ENCODE data around the gene PPP2R2C.

The PPP2R2C gene

DNA sequence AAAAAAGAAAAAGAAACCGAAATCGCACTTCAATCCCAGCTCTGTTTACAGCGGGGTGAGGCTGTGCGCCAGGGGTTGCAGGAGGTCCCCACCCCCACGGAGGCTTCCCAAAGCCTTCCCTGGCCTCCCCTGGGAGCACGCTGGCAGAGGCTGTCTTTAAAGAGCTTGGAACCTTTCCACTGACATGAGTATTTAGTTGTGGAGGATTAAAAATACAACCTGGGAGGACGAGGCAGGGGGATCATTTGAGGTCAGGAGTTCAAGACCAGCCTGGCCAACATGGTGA lies 69.1 kb downstream of the PPP2R2C start:
- H3K4me3 ChIP-seq (ENCODE audit: low read depth in 1 of 2, low read length in 2 of 2): no peak overlapping the region

DNA sequence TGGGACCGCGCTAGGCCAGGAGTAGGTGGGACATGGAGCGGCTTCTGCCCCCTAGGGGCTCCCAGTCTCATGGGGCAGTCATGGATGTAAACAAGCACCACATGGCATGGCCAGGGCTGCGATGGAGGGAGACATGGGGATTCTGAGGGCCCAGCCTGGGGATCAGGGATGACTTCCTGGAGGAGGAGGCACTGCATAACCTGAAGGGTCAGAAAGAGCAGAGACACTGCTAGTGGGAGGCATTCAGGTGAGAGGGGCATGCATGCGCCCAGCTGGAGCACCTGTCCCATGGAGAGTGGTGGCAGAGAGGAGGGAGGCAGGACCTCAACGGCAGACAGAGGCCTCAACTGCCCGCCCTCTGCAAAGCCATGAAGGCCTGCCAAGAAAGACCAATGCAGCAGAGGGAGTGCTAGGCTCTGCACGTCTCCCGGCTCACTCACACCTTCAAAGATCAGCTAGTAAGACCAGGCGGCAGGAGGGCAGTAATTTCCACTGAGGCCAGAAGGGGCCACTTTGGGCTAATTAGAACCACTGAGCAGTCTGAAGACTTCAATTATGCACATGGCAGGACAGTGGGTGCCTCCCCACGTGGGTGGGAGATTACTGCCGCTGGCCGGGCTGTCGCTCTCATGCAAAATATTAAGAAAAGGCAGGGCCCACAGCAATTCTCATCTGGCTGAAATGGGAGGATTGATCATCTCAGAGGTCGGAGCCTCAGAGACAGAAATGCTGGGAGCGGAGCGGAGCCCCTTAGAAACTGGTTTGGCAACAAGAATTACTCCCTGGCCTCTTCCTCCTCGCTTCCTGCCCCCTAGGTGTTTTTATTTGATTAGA lies 69.6 kb downstream of the PPP2R2C start:
- Histone ChIP-seq H3K27ac (ENCODE audit: low read depth, low read length) (no peak overlapping the region), H3K4me1 (ENCODE audit: control insufficient read depth in 1 of 2, insufficient read depth in 2 of 2, low read length in 2 of 2) (no peaks in the 10 kb centered on the region), H3K36me3 (ENCODE audit: control insufficient read depth in 1 of 2, insufficient read depth in 2 of 2, low read length in 2 of 2) (no peaks in the 10 kb centered on the region), H3K9ac (ENCODE audit: low read depth in 1 of 2, low read length in 2 of 2) (no peak overlapping the region), H3K9me3 (ENCODE audit: control insufficient read depth in 1 of 2, low read length in 2 of 2) (no peaks in the 10 kb centered on the region), H3K27me3 (ENCODE audit: control insufficient read depth in 1 of 2, insufficient read depth in 2 of 2, low read length in 2 of 2) (peaks cover 10 to 12% of the 10 kb centered on the region in 2 donors), H3K4me3 (ENCODE audit: low read depth in 1 of 2, low read length in 2 of 2) (no peak overlapping the region)

More for the DNA sequence above, 69.1 kb downstream of the PPP2R2C start:
- Histone ChIP-seq H3K9ac (ENCODE audit: low read depth in 1 of 2, low read length in 2 of 2) (no peak overlapping the region), H3K36me3 (ENCODE audit: control insufficient read depth in 1 of 2, insufficient read depth in 2 of 2, low read length in 2 of 2) (no peaks in the 10 kb centered on the region), H3K27ac (ENCODE audit: low read depth, low read length) (no peak overlapping the region), H3K27me3 (ENCODE audit: control insufficient read depth in 1 of 2, insufficient read depth in 2 of 2, low read length in 2 of 2) (peaks cover 10 to 12% of the 10 kb centered on the region in 2 donors), H3K9me3 (ENCODE audit: control insufficient read depth in 1 of 2, low read length in 2 of 2) (no peaks in the 10 kb centered on the region), H3K4me1 (ENCODE audit: control insufficient read depth in 1 of 2, insufficient read depth in 2 of 2, low read length in 2 of 2) (no peaks in the 10 kb centered on the region)

DNA sequence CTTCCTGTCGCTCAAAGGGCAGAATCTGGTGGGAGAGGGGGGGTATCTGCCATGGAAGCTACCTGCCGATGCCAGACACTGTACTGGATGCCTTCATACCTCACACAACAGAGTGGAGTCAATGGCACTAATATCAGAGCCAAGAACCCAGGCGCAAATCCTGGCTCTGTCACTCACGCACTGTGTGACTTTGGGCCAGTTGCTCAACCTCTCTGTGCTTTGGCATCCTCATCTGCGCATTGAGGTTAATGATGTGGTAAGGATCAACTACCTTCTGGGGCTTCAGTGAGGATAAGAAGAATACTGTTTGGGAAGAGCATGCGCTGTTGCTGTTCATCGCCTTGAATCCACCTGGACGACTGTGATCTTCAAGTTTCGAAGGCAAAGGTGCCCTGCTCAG lies 70.6 kb downstream of the PPP2R2C start:
- H3K36me3 ChIP-seq (ENCODE audit: control insufficient read depth in 1 of 2, insufficient read depth in 2 of 2, low read length in 2 of 2): no peaks in the 10 kb centered on the region
- H3K27ac ChIP-seq (ENCODE audit: low read depth, low read length): no peak overlapping the region
- no peak overlapping the region for H3K9ac ChIP-seq (ENCODE audit: low read depth in 1 of 2, low read length in 2 of 2)
- H3K27me3 ChIP-seq (ENCODE audit: control insufficient read depth in 1 of 2, insufficient read depth in 2 of 2, low read length in 2 of 2): peaks cover 10 to 12% of the 10 kb centered on the region in 2 donors
- H3K9me3 ChIP-seq (ENCODE audit: control insufficient read depth in 1 of 2, low read length in 2 of 2): no peaks in the 10 kb centered on the region
- no peak overlapping the region for H3K4me3 ChIP-seq (ENCODE audit: low read depth in 1 of 2, low read length in 2 of 2)
- no peaks in the 10 kb centered on the region for H3K4me1 ChIP-seq (ENCODE audit: control insufficient read depth in 1 of 2, insufficient read depth in 2 of 2, low read length in 2 of 2)

DNA sequence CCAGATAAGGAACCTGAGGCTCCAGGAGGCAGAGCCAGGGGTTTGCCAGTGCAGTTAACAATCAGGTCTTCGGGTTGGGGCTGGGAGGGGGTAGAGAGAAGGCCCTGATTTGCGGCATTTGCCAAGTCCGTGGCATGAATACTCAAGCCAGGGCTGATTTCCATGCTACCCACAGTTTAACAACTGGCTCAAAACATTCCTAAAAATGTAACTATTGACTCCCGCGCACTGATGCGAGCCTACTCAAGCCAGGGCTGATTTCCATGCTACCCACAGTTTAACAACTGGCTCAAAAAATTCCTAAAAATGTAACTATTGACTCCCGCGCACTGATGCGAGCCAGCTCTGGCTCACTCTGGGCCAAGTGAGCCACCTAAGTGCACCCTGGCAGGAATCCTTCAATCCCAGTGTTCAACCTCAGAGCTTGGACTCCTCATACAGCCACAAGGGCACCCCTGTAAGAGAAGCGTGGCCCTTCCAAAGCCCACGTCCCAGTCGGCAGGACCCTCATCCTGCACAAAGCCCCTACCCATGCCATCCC lies 75.6 kb downstream of the PPP2R2C start:
- Histone ChIP-seq H3K27me3 (ENCODE audit: control insufficient read depth in 1 of 2, insufficient read depth in 2 of 2, low read length in 2 of 2) (peaks cover 0 to 4% of the 10 kb centered on the region in 2 donors), H3K9ac (ENCODE audit: low read depth in 1 of 2, low read length in 2 of 2) (no peak overlapping the region), H3K9me3 (ENCODE audit: control insufficient read depth in 1 of 2, low read length in 2 of 2) (no peaks in the 10 kb centered on the region), H3K4me3 (ENCODE audit: low read depth in 1 of 2, low read length in 2 of 2) (no peak overlapping the region), H3K4me1 (ENCODE audit: control insufficient read depth in 1 of 2, insufficient read depth in 2 of 2, low read length in 2 of 2) (no peaks in the 10 kb centered on the region), H3K36me3 (ENCODE audit: control insufficient read depth in 1 of 2, insufficient read depth in 2 of 2, low read length in 2 of 2) (no peaks in the 10 kb centered on the region), H3K27ac (ENCODE audit: low read depth, low read length) (no peak overlapping the region)

DNA sequence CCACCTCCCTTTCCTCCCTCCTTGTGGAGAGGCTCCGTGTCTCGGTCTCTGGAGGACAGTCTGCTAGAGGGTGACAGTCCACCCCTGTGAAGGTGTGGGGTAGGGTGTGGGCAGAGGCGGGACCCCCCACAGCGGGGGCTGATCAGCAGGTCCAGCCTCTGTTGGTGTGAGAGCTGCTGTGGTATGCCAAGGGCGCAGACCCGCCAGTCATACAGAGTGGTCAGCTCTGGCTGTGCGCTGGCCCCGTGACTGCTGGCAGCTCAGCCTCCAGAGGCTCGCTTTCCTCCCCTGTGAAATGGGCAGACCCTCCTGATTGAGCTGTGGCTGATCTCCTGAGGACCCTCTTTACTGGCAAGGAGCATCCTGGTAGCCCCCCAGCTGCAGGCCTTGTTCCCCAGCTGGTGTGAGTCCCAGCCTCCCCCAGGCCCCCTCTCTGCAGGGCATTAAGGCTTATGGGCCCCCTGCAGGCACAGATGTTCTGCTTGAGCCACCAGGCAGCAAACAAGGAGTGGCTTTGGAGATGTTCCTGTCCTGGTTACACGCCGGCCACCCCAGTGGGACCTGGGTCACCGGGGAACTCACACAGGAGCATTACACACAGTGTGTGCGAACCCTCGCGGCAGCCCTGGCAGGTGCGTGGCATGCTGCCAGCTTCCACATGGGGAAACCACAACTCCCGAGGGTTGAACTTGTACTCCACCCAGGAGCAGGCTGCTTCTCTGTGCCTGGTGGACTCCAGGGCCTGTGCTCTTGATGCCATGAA lies 76.8 kb downstream of the PPP2R2C start:
- Histone ChIP-seq H3K27ac (ENCODE audit: low read depth, low read length) (no peak overlapping the region), H3K36me3 (ENCODE audit: control insufficient read depth in 1 of 2, insufficient read depth in 2 of 2, low read length in 2 of 2) (no peaks in the 10 kb centered on the region), H3K4me1 (ENCODE audit: control insufficient read depth in 1 of 2, insufficient read depth in 2 of 2, low read length in 2 of 2) (no peaks in the 10 kb centered on the region), H3K9me3 (ENCODE audit: control insufficient read depth in 1 of 2, low read length in 2 of 2) (no peaks in the 10 kb centered on the region), H3K4me3 (ENCODE audit: low read depth in 1 of 2, low read length in 2 of 2) (no peak overlapping the region), H3K27me3 (ENCODE audit: control insufficient read depth in 1 of 2, insufficient read depth in 2 of 2, low read length in 2 of 2) (peaks cover 0 to 4% of the 10 kb centered on the region in 2 donors), H3K9ac (ENCODE audit: low read depth in 1 of 2, low read length in 2 of 2) (no peak overlapping the region)

DNA sequence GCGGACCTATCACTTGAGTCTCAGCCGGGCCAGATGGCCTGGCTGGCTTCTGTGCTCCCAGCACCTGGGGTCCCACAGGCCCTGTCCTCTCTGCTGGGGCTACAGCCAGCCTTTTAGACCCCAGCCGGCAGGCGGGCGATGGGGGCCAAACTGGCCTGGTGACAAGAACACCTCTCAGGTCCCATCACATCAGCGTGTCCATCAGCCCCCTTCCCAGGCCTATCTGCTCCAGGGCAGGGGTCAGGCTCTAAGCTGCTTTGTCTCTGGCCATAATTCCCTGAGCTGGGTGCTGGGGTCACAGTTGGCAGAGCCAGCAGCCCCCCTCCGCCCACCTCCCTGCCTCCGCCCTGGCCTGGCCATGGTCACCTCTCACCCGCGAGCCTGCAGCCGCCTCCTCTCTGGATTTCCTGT lies 77.7 kb downstream of the PPP2R2C start:
- Histone ChIP-seq H3K9me3 (ENCODE audit: control insufficient read depth in 1 of 2, low read length in 2 of 2) (no peaks in the 10 kb centered on the region), H3K9ac (ENCODE audit: low read depth in 1 of 2, low read length in 2 of 2) (no peak overlapping the region), H3K4me3 (ENCODE audit: low read depth in 1 of 2, low read length in 2 of 2) (no peak overlapping the region), H3K27ac (ENCODE audit: low read depth, low read length) (no peak overlapping the region), H3K27me3 (ENCODE audit: control insufficient read depth in 1 of 2, insufficient read depth in 2 of 2, low read length in 2 of 2) (peaks cover 0 to 6% of the 10 kb centered on the region in 2 donors), H3K36me3 (ENCODE audit: control insufficient read depth in 1 of 2, insufficient read depth in 2 of 2, low read length in 2 of 2) (no peaks in the 10 kb centered on the region), H3K4me1 (ENCODE audit: control insufficient read depth in 1 of 2, insufficient read depth in 2 of 2, low read length in 2 of 2) (no peaks in the 10 kb centered on the region)

DNA sequence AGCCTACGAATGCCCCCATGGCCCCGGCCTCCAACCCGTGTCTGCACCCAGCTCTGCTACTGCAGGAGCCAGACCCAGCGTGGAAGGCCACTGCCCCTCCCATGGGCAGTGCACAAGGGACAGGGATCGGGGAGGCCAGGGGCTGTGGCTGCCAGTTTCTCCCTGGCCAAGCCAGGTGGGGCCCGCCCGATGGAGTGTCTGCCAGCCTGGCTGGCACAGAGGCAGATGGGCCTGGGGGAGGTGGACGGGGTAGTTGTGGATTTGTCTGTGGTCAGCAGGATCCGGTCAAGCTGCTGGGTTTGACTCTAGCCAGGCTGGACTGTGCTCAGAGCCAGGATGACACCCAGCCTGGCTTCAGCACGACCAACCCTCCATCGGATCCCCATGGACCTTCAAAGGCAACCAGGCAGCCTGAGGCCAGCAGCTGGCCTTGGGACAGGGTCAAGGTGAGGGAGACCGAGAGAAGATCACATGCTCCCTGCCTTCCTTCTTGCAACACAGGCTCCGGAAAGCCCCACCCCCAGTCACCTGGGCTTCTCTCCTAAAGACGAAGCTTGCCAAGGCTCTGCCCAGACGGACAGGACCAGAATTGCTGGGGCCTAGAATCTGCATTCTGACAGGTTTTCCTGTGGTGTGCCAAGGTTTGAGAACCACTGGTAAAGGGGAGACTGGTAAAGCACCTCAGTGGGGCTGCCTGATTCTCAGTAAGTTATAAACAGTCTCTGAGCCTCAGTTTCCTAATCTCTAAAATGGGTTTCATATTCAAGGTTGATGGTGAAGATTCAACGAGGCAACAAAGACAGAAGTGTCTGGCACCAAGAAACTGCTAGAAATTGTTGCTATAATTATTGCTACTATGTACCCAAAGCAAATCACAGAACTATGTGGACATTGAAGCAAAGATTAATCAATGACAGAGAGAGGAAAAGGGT lies 78.6 kb downstream of the PPP2R2C start:
- Histone ChIP-seq H3K27ac (ENCODE audit: low read depth, low read length) (no peak overlapping the region), H3K27me3 (ENCODE audit: control insufficient read depth in 1 of 2, insufficient read depth in 2 of 2, low read length in 2 of 2) (peaks cover 0 to 6% of the 10 kb centered on the region in 2 donors), H3K4me3 (ENCODE audit: low read depth in 1 of 2, low read length in 2 of 2) (no peak overlapping the region), H3K4me1 (ENCODE audit: control insufficient read depth in 1 of 2, insufficient read depth in 2 of 2, low read length in 2 of 2) (no peaks in the 10 kb centered on the region), H3K9ac (ENCODE audit: low read depth in 1 of 2, low read length in 2 of 2) (no peak overlapping the region), H3K9me3 (ENCODE audit: control insufficient read depth in 1 of 2, low read length in 2 of 2) (no peaks in the 10 kb centered on the region), H3K36me3 (ENCODE audit: control insufficient read depth in 1 of 2, insufficient read depth in 2 of 2, low read length in 2 of 2) (no peaks in the 10 kb centered on the region)

DNA sequence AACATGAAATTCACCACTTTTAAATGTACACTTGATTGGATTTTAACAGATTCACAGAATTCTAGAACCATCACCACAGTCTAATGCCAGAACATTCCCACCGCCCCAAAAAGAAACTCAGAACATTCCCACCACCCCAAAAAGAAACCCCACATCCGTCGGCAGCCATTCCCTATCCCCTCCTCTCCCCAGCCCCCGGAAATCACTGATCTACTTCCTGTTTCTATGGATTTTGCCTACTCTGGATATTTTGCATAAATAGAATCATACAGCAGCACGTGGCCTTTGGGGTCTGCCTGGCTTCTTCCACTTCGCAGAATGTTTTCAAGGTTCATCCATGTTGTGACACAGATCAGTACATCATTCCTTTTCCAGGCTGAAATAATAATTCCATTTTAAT lies 79.3 kb downstream of the PPP2R2C start:
- no peak overlapping the region for H3K9ac ChIP-seq (ENCODE audit: low read depth in 1 of 2, low read length in 2 of 2)
- H3K27ac ChIP-seq (ENCODE audit: low read depth, low read length): no peak overlapping the region
- no peaks in the 10 kb centered on the region for H3K36me3 ChIP-seq (ENCODE audit: control insufficient read depth in 1 of 2, insufficient read depth in 2 of 2, low read length in 2 of 2)
- no peaks in the 10 kb centered on the region for H3K9me3 ChIP-seq (ENCODE audit: control insufficient read depth in 1 of 2, low read length in 2 of 2)
- no peaks in the 10 kb centered on the region for H3K4me1 ChIP-seq (ENCODE audit: control insufficient read depth in 1 of 2, insufficient read depth in 2 of 2, low read length in 2 of 2)
- H3K27me3 ChIP-seq (ENCODE audit: control insufficient read depth in 1 of 2, insufficient read depth in 2 of 2, low read length in 2 of 2): peaks cover 0 to 2% of the 10 kb centered on the region in 2 donors
- no peak overlapping the region for H3K4me3 ChIP-seq (ENCODE audit: low read depth in 1 of 2, low read length in 2 of 2)

DNA sequence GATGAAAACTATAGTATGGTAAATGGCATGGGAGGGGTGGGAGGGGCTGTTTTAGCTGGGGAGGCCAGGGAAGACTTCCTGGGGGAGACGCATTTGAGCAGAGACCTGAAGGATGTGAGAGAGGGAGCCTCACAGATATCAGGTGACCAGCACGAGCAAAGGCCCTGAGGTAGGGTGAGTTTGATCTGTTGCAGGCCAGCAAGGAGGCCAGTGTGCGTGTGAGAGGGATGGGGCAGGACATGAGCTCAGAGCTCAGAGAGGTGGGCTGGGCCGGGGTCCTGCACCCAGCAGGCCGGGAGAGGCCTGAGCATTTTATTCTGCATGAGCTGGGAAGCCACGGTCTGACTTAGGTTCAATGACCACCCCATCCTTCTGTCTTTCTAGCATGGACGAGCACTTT lies 80.0 kb downstream of the PPP2R2C start:
- Histone ChIP-seq H3K27ac (ENCODE audit: low read depth, low read length) (no peak overlapping the region), H3K36me3 (ENCODE audit: control insufficient read depth in 1 of 2, insufficient read depth in 2 of 2, low read length in 2 of 2) (no peaks in the 10 kb centered on the region), H3K9me3 (ENCODE audit: control insufficient read depth in 1 of 2, low read length in 2 of 2) (no peaks in the 10 kb centered on the region), H3K9ac (ENCODE audit: low read depth in 1 of 2, low read length in 2 of 2) (no peak overlapping the region), H3K27me3 (ENCODE audit: control insufficient read depth in 1 of 2, insufficient read depth in 2 of 2, low read length in 2 of 2) (peaks cover 0 to 2% of the 10 kb centered on the region in 2 donors), H3K4me1 (ENCODE audit: control insufficient read depth in 1 of 2, insufficient read depth in 2 of 2, low read length in 2 of 2) (no peaks in the 10 kb centered on the region), H3K4me3 (ENCODE audit: low read depth in 1 of 2, low read length in 2 of 2) (no peak overlapping the region)
